Bronchial epithelial cell (primary cell): ENCODE results near the gene BGN. TPM values are rescaled to one million over a fixed set of nuclear protein-coding genes. Genes with fewer than 3 reads are reported as not detected.

Experiments used
- DNase-seq: peaks from one replicate; pipeline ENCODE4 v3.0.0-alpha.2; 2010; ENCODE audit warnings: low read depth
- FAIRE-seq: peaks from 2 replicates; lab custom pipeline; 2011; peaks lifted over from hg19 to GRCh38; lab: Jason Lieb, UNC
- H3K27me3 ChIP-seq: 2 replicates; pipeline ENCODE4 v1.5.1; 2011; ENCODE audit warnings: low read length; ENCODE audit not compliant: control insufficient read depth, insufficient read depth
- H3K36me3 ChIP-seq: 2 replicates; pipeline ENCODE4 v1.5.1; 2011; ENCODE audit warnings: low read length; ENCODE audit not compliant: control insufficient read depth, insufficient read depth
- H3K4me3 ChIP-seq: 2 replicates; pipeline ENCODE4 v1.5.1; 2011; ENCODE audit warnings: mild to moderate bottlenecking, low read depth, low read length, control low read depth
- CTCF ChIP-seq: IDR thresholded peaks from 2 replicates; pipeline ENCODE4 v1.5.1; 2011; ENCODE audit warnings: mild to moderate bottlenecking, moderate library complexity, low read length, control low read depth, inconsistent platforms; ENCODE audit not compliant: insufficient read depth, severe bottlenecking
- total RNA-seq: library from RNA; depleted of rRNA; stranded (reverse); fragments of >200 nt; gene quantifications from 2 replicates; pipeline ENCODE4 v1.2.1, GENCODE V29; 2014

BGN gene
- total RNA-seq, 1 donor from 2014 or later, result 0.26 TPM

GRCh38 chrX:153447581-153447960 lies 47.2 kb upstream of the BGN start:
- no peaks in the 10 kb centered on the region for H3K36me3 ChIP-seq
- FAIRE-seq, result no peak
- no peaks in the 10 kb centered on the region for H3K27me3 ChIP-seq
- no peak overlapping the region for H3K4me3 ChIP-seq
- no peak for TF ChIP-seq CTCF
- DNase-seq, result no peak

- TF ChIP-seq CTCF, result no peak
- DNase-seq (no peak), FAIRE-seq (no peak)
- no peaks in the 10 kb centered on the region for H3K27me3 ChIP-seq
- H3K4me3 ChIP-seq, result no peak overlapping the region
- no peaks in the 10 kb centered on the region for H3K36me3 ChIP-seq
These were observed 46.0 kb upstream of the BGN start for GRCh38 chrX:153448556-153449367.

GRCh38 chrX:153449368-153450113 lies 45.2 kb upstream of the BGN start:
- no peak for TF ChIP-seq CTCF
- H3K27me3 ChIP-seq, result no peaks in the 10 kb centered on the region
- FAIRE-seq, result peak; percentile 55
- no peak for DNase-seq
- H3K4me3 ChIP-seq, result no peak overlapping the region
- no peaks in the 10 kb centered on the region for H3K36me3 ChIP-seq

- Histone ChIP-seq H3K36me3 (no peaks in the 10 kb centered on the region), H3K27me3 (no peaks in the 10 kb centered on the region), H3K4me3 (no peak overlapping the region)
- FAIRE-seq, result no peak
- no peak for TF ChIP-seq CTCF
- DNase-seq, result no peak
These were observed 44.4 kb upstream of the BGN start for GRCh38 chrX:153450114-153450948.

GRCh38 chrX:153450949-153451277 lies 43.9 kb upstream of the BGN start:
- no peak overlapping the region for H3K4me3 ChIP-seq
- no peaks in the 10 kb centered on the region for H3K27me3 ChIP-seq
- no peak for TF ChIP-seq CTCF
- FAIRE-seq (no peak), DNase-seq (no peak)
- H3K36me3 ChIP-seq, result no peaks in the 10 kb centered on the region
